ENCODE measurements around the gene ZSCAN12.

ZSCAN12 gene

GRCh38 chr6:28336284-28337120 lies 63.0 kb downstream of the ZSCAN12 start:
- DNase-seq: no peak
- CTCF ChIA-PET: interaction anchor here (1.1 kb wide), 1 partner anchor 20 kb away, joined by 3 read pairs; no protein-coding TSS in a partner anchor
- no peak overlapping the region for H3K27ac Mint-ChIP-seq
- peaks cover 2% of the 10 kb centered on the region for H3K27me3 Mint-ChIP-seq
- peaks cover 16% of the 10 kb centered on the region for H3K9me3 Mint-ChIP-seq
- peaks cover 3% of the 10 kb centered on the region for H3K36me3 Mint-ChIP-seq
- no peak overlapping the region for H3K4me3 Mint-ChIP-seq
- no peaks in the 10 kb centered on the region for H3K4me1 Mint-ChIP-seq

DNA sequence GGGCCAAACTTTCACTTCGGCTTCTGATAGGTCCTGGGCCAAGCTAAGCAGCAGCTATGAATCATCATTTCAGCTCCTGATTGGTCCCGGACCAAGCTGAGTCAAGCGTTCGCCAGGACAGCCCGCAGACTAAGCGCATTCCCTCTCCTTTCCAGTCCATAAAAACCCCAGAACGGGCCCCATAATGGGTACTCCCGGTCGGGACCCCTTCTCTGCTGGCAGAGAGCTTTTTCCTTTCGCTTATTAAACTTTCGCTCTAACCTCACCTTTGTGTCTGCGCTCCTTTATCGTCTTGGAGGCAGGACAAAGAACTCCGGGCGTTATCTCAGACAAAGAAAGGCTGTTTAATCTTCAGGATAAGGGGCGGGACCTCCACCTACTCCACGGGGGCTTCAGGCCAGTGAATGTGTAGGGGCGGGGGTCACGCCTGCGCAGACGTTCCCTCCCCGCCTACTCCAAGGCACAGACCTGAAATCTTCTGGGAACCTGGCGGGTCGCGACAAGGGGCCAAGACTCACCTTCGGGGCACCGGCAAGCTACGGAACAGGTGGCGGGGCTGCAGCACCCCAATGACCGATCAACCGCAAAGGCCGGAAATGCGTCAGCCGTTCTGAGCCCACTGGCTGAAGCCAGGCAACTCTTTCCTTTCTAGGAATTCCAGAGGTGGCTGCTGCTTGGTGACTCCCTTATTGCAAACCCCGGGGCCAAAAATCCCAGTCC lies 63.8 kb downstream of the ZSCAN12 start, which contains the start of gene ZSCAN31:
TSS of gene ZSCAN31 (minus strand) at position 585 of the 720 bp plus-strand sequence. CDS start 6,465 bp downstream, outside the sequence.
- no peak within 1 kb of the TSS for H3K27ac Mint-ChIP-seq
- H3K9me3 Mint-ChIP-seq: peaks cover 15% of the 10 kb centered on the region

DNA sequence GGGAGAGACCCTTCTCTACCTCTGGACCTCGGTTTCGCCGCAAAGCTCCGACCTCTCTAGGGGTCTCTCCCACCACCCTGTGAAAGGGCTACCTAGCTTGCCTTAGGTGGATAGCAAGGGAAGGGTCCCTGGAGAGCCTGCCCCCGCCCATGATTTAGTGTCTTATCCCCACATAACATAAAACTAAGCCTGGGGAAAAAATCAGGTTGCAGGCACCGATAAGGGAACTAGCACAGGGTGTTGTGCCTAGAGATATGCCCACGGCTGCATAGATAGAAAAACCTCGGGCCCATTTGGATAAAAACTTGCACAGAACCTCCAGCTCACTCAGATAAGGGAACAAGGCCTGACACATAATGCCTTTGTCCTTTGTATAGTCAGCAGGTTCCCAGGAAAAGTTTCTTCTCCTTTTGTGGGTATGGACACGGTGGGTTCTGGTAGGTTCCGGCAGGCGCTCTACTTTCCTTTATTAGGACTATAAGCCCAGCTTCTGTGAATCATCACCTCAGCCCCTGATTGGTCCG lies 64.4 kb downstream of the ZSCAN12 start:
- Mint-ChIP-seq H3K27ac (no peak overlapping the region), H3K4me3 (no peak overlapping the region), H3K9me3 (peaks cover 9% of the 10 kb centered on the region), H3K4me1 (no peaks in the 10 kb centered on the region), H3K27me3 (no peaks in the 10 kb centered on the region), H3K36me3 (peaks cover 3% of the 10 kb centered on the region)
- CTCF ChIA-PET: interaction anchor here (0.7 kb wide), 1 partner anchor 399 kb away, joined by 3 read pairs; no protein-coding TSS in a partner anchor
- DNase-seq: no peak

More for the DNA sequence above, 63.8 kb downstream of the ZSCAN12 start, which contains the start of gene ZSCAN31:
- H3K36me3 Mint-ChIP-seq: peaks cover 3% of the 10 kb centered on the region
- CTCF ChIA-PET: interaction anchor here (0.7 kb wide), 1 partner anchor 400 kb away, joined by 3 read pairs; no protein-coding TSS in a partner anchor
- H3K4me3 Mint-ChIP-seq: no peak within 1 kb of the TSS
- peak; percentile 80 for DNase-seq
- no peaks in the 10 kb centered on the region for H3K4me1 Mint-ChIP-seq
- H3K27me3 Mint-ChIP-seq: no peaks in the 10 kb centered on the region

- CTCF ChIA-PET: no interaction called here
- H3K36me3 Mint-ChIP-seq: no peaks in the 10 kb centered on the region
- no peaks in the 10 kb centered on the region for H3K27me3 Mint-ChIP-seq
- DNase-seq: no peak
- no peaks in the 10 kb centered on the region for H3K4me1 Mint-ChIP-seq
- H3K27ac Mint-ChIP-seq: no peak overlapping the region
- peaks cover 4% of the 10 kb centered on the region for H3K9me3 Mint-ChIP-seq
- H3K4me3 Mint-ChIP-seq: no peak overlapping the region
Observed at GRCh38 chr6:28334286-28335039, 65.1 kb downstream of the ZSCAN12 start.

- Mint-ChIP-seq H3K36me3 (no peaks in the 10 kb centered on the region), H3K4me3 (no peak overlapping the region), H3K27me3 (peaks cover 3% of the 10 kb centered on the region), H3K9me3 (peaks cover 10% of the 10 kb centered on the region), H3K27ac (no peak overlapping the region), H3K4me1 (no peaks in the 10 kb centered on the region)
- CTCF ChIA-PET: no interaction called here
- DNase-seq: no peak
Observed at GRCh38 chr6:28333599-28334018, 65.9 kb downstream of the ZSCAN12 start.

DNA sequence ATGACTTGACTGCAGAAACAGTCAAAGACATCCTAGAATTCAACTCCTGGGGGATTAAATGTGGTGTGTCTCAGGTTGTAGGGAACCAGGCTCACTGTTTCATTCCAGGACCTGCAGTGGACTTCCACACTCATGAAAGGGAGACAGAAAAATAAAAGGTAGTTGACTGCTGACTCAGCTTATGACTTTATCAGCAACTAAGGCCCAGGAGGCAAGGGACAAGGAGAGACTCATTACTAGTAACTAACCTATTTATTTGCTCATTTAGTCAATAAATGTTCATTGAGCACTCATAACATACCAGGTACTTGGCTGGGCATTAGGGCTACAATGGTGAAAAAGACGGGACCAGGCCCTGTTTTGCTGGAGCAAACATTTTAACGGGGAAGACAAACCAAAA lies 66.5 kb downstream of the ZSCAN12 start:
- no peak for DNase-seq
- no peaks in the 10 kb centered on the region for H3K36me3 Mint-ChIP-seq
- CTCF ChIA-PET: interaction anchor here (0.9 kb wide), 1 partner anchor 23 kb away, joined by 3 read pairs; no protein-coding TSS in a partner anchor
- peaks cover 10% of the 10 kb centered on the region for H3K9me3 Mint-ChIP-seq
- no peak overlapping the region for H3K27ac Mint-ChIP-seq
- no peak overlapping the region for H3K4me3 Mint-ChIP-seq
- H3K4me1 Mint-ChIP-seq: no peaks in the 10 kb centered on the region
- H3K27me3 Mint-ChIP-seq: peaks cover 3% of the 10 kb centered on the region

DNA sequence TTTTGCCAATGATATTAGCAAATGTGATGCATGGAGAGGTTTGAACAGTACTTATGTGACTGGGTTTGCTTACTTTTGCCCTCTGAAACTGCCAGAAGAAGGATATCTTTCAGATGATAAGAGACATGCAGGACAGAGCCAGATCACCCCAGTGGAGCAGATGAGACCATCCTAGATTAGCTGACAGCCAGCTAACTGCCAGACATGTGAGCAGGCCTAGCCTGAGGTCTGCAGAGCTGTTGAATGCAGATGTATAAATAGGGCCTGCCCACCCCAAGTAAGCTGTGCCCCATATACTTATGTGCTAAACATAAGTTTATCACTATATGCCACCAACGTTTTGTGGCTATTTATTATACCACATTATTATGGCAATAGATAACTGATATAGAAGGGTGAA lies 69.5 kb downstream of the ZSCAN12 start:
- no peak for DNase-seq
- H3K4me1 Mint-ChIP-seq: no peaks in the 10 kb centered on the region
- peaks cover 35% of the 10 kb centered on the region for H3K9me3 Mint-ChIP-seq
- H3K4me3 Mint-ChIP-seq: no peak overlapping the region
- no peak overlapping the region for H3K27ac Mint-ChIP-seq
- H3K27me3 Mint-ChIP-seq: peaks cover 3% of the 10 kb centered on the region
- CTCF ChIA-PET: no interaction called here
- peaks cover 12% of the 10 kb centered on the region for H3K36me3 Mint-ChIP-seq
